Measurements from ENCODE around the gene PODXL. TPM values are rescaled to one million over a fixed set of nuclear protein-coding genes. Genes with fewer than 3 reads are reported as not detected.

The PODXL gene
- total and polyA plus RNA-seq, 2 experiments from 2014 or later: 220 to 727 TPM

DNA sequence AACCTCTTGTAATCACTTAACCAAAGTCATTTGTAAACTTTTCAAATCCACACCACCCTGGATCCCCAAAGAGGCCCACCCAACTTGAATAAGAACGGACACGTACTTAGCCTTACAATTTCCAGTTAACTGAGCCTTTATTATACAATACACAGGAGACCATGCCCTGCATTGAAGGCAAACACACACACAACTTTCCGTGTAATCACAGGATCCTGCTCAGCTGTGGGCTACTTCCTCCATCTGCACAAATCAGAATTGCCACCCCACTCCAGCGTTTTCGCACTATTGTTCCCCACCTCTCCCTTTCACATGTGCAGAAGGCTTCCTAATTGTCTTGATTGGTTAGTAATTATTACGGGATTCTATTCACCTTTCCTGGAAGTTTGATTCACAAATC lies 12.1 kb upstream of the PODXL start:
- no peaks in the 10 kb centered on the region for H3K9me2 ChIP-seq (ENCODE audit: insufficient read depth)
- H3K4me2 ChIP-seq: no peak overlapping the region
- no peaks in the 10 kb centered on the region for H3K36me3 Mint-ChIP-seq (ENCODE audit: low read depth)
- H3K4me3 ChIP-seq: no peak overlapping the region
- no peak for ATAC-seq
- no peak for DNase-seq (ENCODE audit: low spot score)
- H3K9me3 Mint-ChIP-seq: no peaks in the 10 kb centered on the region
- no peak overlapping the region for H3K27ac ChIP-seq (ENCODE audit: low read depth)
- TF ChIP-seq, protein P1, sequence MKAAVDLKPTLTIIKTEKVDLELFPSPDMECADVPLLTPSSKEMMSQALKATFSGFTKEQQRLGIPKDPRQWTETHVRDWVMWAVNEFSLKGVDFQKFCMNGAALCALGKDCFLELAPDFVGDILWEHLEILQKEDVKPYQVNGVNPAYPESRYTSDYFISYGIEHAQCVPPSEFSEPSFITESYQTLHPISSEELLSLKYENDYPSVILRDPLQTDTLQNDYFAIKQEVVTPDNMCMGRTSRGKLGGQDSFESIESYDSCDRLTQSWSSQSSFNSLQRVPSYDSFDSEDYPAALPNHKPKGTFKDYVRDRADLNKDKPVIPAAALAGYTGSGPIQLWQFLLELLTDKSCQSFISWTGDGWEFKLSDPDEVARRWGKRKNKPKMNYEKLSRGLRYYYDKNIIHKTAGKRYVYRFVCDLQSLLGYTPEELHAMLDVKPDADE (IDR thresholded peaks at IDR 0.05): no peak
- no peak for TF ChIP-seq CREB1 (CRISPR knock-in tag; IDR thresholded peaks at IDR 0.05; ENCODE audit: low read depth)
- no peak for TF ChIP-seq REST (IDR thresholded peaks at IDR 0.05; ENCODE audit: unreplicated experiment)
- no peak for TF ChIP-seq POLR2AphosphoS5 (IDR thresholded peaks at IDR 0.05; ENCODE audit: low read depth)
- TF ChIP-seq NANOG (IDR thresholded peaks at IDR 0.05; ENCODE audit: borderline replicate concordance): no peak
- no peak for TF ChIP-seq JUNB (IDR thresholded peaks at IDR 0.05; ENCODE audit: unreplicated experiment)
- no peak for TF ChIP-seq STAT1 (IDR thresholded peaks at IDR 0.05; ENCODE audit: unreplicated experiment)
- TF ChIP-seq, protein P2, sequence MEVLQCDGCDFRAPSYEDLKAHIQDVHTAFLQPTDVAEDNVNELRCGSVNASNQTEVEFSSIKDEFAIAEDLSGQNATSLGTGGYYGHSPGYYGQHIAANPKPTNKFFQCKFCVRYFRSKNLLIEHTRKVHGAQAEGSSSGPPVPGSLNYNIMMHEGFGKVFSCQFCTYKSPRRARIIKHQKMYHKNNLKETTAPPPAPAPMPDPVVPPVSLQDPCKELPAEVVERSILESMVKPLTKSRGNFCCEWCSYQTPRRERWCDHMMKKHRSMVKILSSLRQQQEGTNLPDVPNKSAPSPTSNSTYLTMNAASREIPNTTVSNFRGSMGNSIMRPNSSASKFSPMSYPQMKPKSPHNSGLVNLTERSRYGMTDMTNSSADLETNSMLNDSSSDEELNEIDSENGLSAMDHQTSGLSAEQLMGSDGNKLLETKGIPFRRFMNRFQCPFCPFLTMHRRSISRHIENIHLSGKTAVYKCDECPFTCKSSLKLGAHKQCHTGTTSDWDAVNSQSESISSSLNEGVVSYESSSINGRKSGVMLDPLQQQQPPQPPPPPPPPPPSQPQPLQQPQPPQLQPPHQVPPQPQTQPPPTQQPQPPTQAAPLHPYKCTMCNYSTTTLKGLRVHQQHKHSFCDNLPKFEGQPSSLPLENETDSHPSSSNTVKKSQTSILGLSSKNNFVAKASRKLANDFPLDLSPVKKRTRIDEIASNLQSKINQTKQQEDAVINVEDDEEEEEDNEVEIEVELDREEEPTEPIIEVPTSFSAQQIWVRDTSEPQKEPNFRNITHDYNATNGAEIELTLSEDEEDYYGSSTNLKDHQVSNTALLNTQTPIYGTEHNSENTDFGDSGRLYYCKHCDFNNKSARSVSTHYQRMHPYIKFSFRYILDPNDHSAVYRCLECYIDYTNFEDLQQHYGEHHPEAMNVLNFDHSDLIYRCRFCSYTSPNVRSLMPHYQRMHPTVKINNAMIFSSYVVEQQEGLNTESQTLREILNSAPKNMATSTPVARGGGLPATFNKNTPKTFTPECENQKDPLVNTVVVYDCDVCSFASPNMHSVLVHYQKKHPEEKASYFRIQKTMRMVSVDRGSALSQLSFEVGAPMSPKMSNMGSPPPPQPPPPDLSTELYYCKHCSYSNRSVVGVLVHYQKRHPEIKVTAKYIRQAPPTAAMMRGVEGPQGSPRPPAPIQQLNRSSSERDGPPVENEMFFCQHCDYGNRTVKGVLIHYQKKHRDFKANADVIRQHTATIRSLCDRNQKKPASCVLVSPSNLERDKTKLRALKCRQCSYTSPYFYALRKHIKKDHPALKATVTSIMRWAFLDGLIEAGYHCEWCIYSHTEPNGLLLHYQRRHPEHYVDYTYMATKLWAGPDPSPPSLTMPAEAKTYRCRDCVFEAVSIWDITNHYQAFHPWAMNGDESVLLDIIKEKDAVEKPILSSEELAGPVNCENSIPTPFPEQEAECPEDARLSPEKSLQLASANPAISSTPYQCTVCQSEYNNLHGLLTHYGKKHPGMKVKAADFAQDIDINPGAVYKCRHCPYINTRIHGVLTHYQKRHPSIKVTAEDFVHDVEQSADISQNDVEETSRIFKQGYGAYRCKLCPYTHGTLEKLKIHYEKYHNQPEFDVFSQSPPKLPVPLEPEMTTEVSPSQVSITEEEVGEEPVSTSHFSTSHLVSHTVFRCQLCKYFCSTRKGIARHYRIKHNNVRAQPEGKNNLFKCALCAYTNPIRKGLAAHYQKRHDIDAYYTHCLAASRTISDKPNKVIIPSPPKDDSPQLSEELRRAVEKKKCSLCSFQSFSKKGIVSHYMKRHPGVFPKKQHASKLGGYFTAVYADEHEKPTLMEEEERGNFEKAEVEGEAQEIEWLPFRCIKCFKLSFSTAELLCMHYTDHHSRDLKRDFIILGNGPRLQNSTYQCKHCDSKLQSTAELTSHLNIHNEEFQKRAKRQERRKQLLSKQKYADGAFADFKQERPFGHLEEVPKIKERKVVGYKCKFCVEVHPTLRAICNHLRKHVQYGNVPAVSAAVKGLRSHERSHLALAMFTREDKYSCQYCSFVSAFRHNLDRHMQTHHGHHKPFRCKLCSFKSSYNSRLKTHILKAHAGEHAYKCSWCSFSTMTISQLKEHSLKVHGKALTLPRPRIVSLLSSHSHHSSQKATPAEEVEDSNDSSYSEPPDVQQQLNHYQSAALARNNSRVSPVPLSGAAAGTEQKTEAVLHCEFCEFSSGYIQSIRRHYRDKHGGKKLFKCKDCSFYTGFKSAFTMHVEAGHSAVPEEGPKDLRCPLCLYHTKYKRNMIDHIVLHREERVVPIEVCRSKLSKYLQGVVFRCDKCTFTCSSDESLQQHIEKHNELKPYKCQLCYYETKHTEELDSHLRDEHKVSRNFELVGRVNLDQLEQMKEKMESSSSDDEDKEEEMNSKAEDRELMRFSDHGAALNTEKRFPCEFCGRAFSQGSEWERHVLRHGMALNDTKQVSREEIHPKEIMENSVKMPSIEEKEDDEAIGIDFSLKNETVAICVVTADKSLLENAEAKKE (CRISPR knock-in tag; IDR thresholded peaks at IDR 0.05): no peak
- TF ChIP-seq EZH2 (IDR thresholded peaks at IDR 0.05; ENCODE audit: low read depth, unreplicated experiment): no peak
- no peak for TF ChIP-seq EZH2phosphoT487 (IDR thresholded peaks at IDR 0.05; ENCODE audit: unreplicated experiment)
- no peak for TF ChIP-seq ZNF331 (CRISPR knock-in tag; IDR thresholded peaks at IDR 0.05; ENCODE audit: low read depth)
- TF ChIP-seq ZNF114 (CRISPR knock-in tag; IDR thresholded peaks at IDR 0.05): no peak
- peaks cover 26% of the 10 kb centered on the region for H3K4me1 Mint-ChIP-seq
- no peaks in the 10 kb centered on the region for H4K20me1 ChIP-seq (replicated peaks; ENCODE audit: insufficient read depth)
- no peaks in the 10 kb centered on the region for H3F3A ChIP-seq (replicated peaks; ENCODE audit: low read depth)
- no peak overlapping the region for H3K4me3 Mint-ChIP-seq
- H3K27ac Mint-ChIP-seq: no peak overlapping the region
- H3K79me2 ChIP-seq (replicated peaks; ENCODE audit: insufficient read depth): no peaks in the 10 kb centered on the region; the same call in 1 of the 2 replicates
- H3K27me3 ChIP-seq (ENCODE audit: insufficient read depth): no peaks in the 10 kb centered on the region
- H2AFZ ChIP-seq: no peak overlapping the region
- H3K36me3 ChIP-seq (ENCODE audit: insufficient read depth): no peaks in the 10 kb centered on the region
- peaks cover 8% of the 10 kb centered on the region for H3K27me3 Mint-ChIP-seq (ENCODE audit: insufficient read depth, low read depth, poor library complexity)
- H3K4me1 ChIP-seq (ENCODE audit: insufficient read depth): peaks cover 13% of the 10 kb centered on the region
